ENCODE data around the gene MCM3AP. TPM values are rescaled to one million over a fixed set of nuclear protein-coding genes. Genes with fewer than 3 reads are reported as not detected.
A peak's percentile ranks its signal among the peaks of the same experiment; 100 is the strongest.

The MCM3AP gene
- total and polyA plus RNA-seq, 9 of the 15 experiments (the other 6 are each of a cell fraction or from before 2014, with no cell fraction given), result 6.5 to 179 (median 69.6) TPM

GRCh38 chr21:46329796-46330195 is 44.4 kb upstream of the MCM3AP start:
- Histone ChIP-seq H3K79me2 (ENCODE audit: control insufficient read depth, insufficient read depth, low read length) (peaks cover 48% of the 10 kb centered on the region), H3K9me3 (replicated peaks; ENCODE audit: control insufficient read depth, insufficient read depth, low read depth, low read length) (no peaks in the 10 kb centered on the region), H3K4me3 (no peak overlapping the region), H3K9me1 (ENCODE audit: control insufficient read depth, insufficient read depth, low read length) (no peaks in the 10 kb centered on the region), H2AFZ (ENCODE audit: low read depth, low read length) (no peak overlapping the region), H3K27ac (ENCODE audit: extremely low read depth, low read depth, low read length) (no peak overlapping the region), H3K9ac (ENCODE audit: insufficient read depth in 1 of 2, low read depth in 2 of 2, low read length in 2 of 2) (no peak overlapping the region), H4K20me1 (replicated peaks; ENCODE audit: control insufficient read depth, insufficient read depth, low read length) (0 out of 2 replicates have a peak, but pooled peaks cover 4% of the 10 kb centered on the region), H3K4me2 (ENCODE audit: insufficient read depth, low read length) (no peak overlapping the region), H3K27me3 (ENCODE audit: control insufficient read depth in 2 of 2, insufficient read depth in 2 of 2, low read length in 2 of 2) (no peaks in the 10 kb centered on the region), H3K36me3 (ENCODE audit: control insufficient read depth, insufficient read depth, low read length) (peaks cover 67% of the 10 kb centered on the region), H3K4me1 (replicated peaks in 1 of 2; ENCODE audit: control insufficient read depth in 2 of 2, insufficient read depth in 2 of 2, low read length in 2 of 2) (peaks cover 6 to 13% of the 10 kb centered on the region in 2 experiments; a peak in 4 of 5 replicates)
- DNase-seq (ENCODE audit: extremely low read depth in 1 of 4, low spot score in 3 of 4) (no peak), ATAC-seq (no peak), FAIRE-seq (no peak)
- in situ Hi-C loops (cut with MboI) (no loop called here), intact Hi-C loops (cut with micrococcal nuclease) (no loop called here)
- ChIA-PET CTCF (ENCODE audit: low intra/inter-chr PET ratio) (no interaction called here), POLR2A (interaction anchor here (1.0 kb wide), 1 partner anchor 10 kb away, joined by 4 read pairs; no protein-coding TSS in a partner anchor)
- no TSS peak for BruUV-seq (replicated peaks)
- TF ChIP-seq ZBTB2 (IDR thresholded peaks at IDR 0.05) (no peak), NFRKB (IDR thresholded peaks at IDR 0.05; ENCODE audit: low read depth) (no peak), KAT7 (CRISPR knock-in tag; IDR thresholded peaks at IDR 0.05; ENCODE audit: borderline replicate concordance) (no peak), TFAM (CRISPR knock-in tag; conservative IDR thresholded peaks at IDR 0.05) (no peak), CEBPB (tag; IDR thresholded peaks at IDR 0.05) (peak; percentile 44), ARHGAP35 (IDR thresholded peaks at IDR 0.05; ENCODE audit: partially characterized antibody) (no peak)
- WGBS (ENCODE audit: insufficient coverage, low coverage, missing lambda C conversion rate), result 85% methylated on average over 2 of the region's 2 CpGs

Data from K562 (cell line).